HFFc6 (cell line): Measurements from ENCODE around the gene MAN2B2. TPM values are rescaled to one million over a fixed set of nuclear protein-coding genes. Genes with fewer than 3 reads are reported as not detected.
A peak's percentile ranks its signal among the peaks of the same experiment; 100 is the strongest.

Experiments
- DNase-seq: peaks from one replicate; pipeline ENCODE4 v3.0.0-alpha.2; 2018
- H3K27ac Mint-ChIP-seq: 2 replicates; pipeline ENCODE4 v1.8.0; 2020; ENCODE audit warnings: mild to moderate bottlenecking, mixed read lengths
- H3K27me3 Mint-ChIP-seq: 2 replicates; pipeline ENCODE4 v1.8.0; 2021; ENCODE audit warnings: mild to moderate bottlenecking, moderate library complexity, mixed read lengths; ENCODE audit not compliant: insufficient read depth
- H3K36me3 Mint-ChIP-seq: 2 replicates; pipeline ENCODE4 v1.8.0; 2021; ENCODE audit warnings: low read depth, mixed read lengths
- H3K4me1 Mint-ChIP-seq: 2 replicates; pipeline ENCODE4 v1.8.0; 2020; ENCODE audit warnings: low read depth, mixed read lengths
- H3K4me3 Mint-ChIP-seq: 2 replicates; pipeline ENCODE4 v1.8.0; 2020; ENCODE audit warnings: mild to moderate bottlenecking, moderate library complexity, mixed read lengths
- H3K9me3 Mint-ChIP-seq: 2 replicates; pipeline ENCODE4 v1.8.0; 2020; ENCODE audit warnings: mild to moderate bottlenecking, mixed read lengths
- CTCF ChIP-seq: fragments of 200-600 bp; sonication (generic); IDR thresholded peaks from 2 replicates; pipeline ENCODE4 v1.5.0; 2021; ENCODE audit warnings: antibody characterized with exemption, mild to moderate bottlenecking
- total RNA-seq, 6 experiments: library from RNA; stranded (reverse); fragmentation: NEBNext Ultra II Directional; extraction: Animal tissue kit (Norgen Biotek cat#: 25700); gene quantifications; 2 replicates in 1 of 6; 3 replicates in 5 of 6; pipeline ENCODE4 v1.2.3, GENCODE V29; 2021

Gene MAN2B2
- total RNA-seq, 6 experiments from 2014 or later: 35.8 to 44.5 (median 40.5) TPM

- no peak for DNase-seq
- Mint-ChIP-seq H3K4me1 (peaks cover 12% of the 10 kb centered on the region), H3K27me3 (peaks cover 43% of the 10 kb centered on the region), H3K9me3 (peaks cover 9% of the 10 kb centered on the region), H3K27ac (no peak overlapping the region), H3K36me3 (peaks cover 4% of the 10 kb centered on the region; the same call in 1 of the 2 replicates), H3K4me3 (no peak overlapping the region)
- TF ChIP-seq CTCF: no peak
Observed at GRCh38 chr4:6556263-6556662, 18.7 kb upstream of the MAN2B2 start.

- H3K9me3 Mint-ChIP-seq: 0 out of 2 replicates have a peak, but pooled peaks cover under 1% of the 10 kb centered on the region
- H3K27me3 Mint-ChIP-seq: peaks cover 50% of the 10 kb centered on the region
- TF ChIP-seq CTCF: no peak
- H3K27ac Mint-ChIP-seq: no peak overlapping the region
- H3K4me1 Mint-ChIP-seq: peaks cover 19% of the 10 kb centered on the region
- peaks cover 4% of the 10 kb centered on the region; the same call in 1 of the 2 replicates for H3K36me3 Mint-ChIP-seq
- DNase-seq: no peak
- H3K4me3 Mint-ChIP-seq: no peak overlapping the region
Observed at GRCh38 chr4:6557185-6557584, 17.8 kb upstream of the MAN2B2 start.

- Mint-ChIP-seq H3K27ac (no peak overlapping the region), H3K36me3 (no peaks in the 10 kb centered on the region), H3K4me1 (peaks cover 19% of the 10 kb centered on the region), H3K4me3 (no peak overlapping the region), H3K9me3 (no peaks in the 10 kb centered on the region), H3K27me3 (peaks cover 51% of the 10 kb centered on the region)
- peak; percentile 16; the same call in 1 of the 2 replicates for TF ChIP-seq CTCF
- DNase-seq: no peak
Observed at GRCh38 chr4:6557856-6558255, 17.1 kb upstream of the MAN2B2 start.

GRCh38 chr4:6560416-6561172 lies 14.4 kb upstream of the MAN2B2 start:
- peaks cover 8% of the 10 kb centered on the region; the same call in 1 of the 2 replicates for H3K9me3 Mint-ChIP-seq
- no peak for TF ChIP-seq CTCF
- H3K4me1 Mint-ChIP-seq: peaks cover 19% of the 10 kb centered on the region
- H3K27ac Mint-ChIP-seq: no peak overlapping the region
- DNase-seq: peak; percentile 70
- peaks cover 48% of the 10 kb centered on the region for H3K27me3 Mint-ChIP-seq
- H3K4me3 Mint-ChIP-seq: no peak overlapping the region
- peaks cover 3% of the 10 kb centered on the region; the same call in 1 of the 2 replicates for H3K36me3 Mint-ChIP-seq

- DNase-seq: no peak
- peaks cover 19% of the 10 kb centered on the region for H3K4me1 Mint-ChIP-seq
- no peak for TF ChIP-seq CTCF
- no peak overlapping the region for H3K4me3 Mint-ChIP-seq
- peaks cover 50% of the 10 kb centered on the region for H3K27me3 Mint-ChIP-seq
- peaks cover 10% of the 10 kb centered on the region; the same call in 1 of the 2 replicates for H3K9me3 Mint-ChIP-seq
- no peak overlapping the region for H3K27ac Mint-ChIP-seq
- H3K36me3 Mint-ChIP-seq: peaks cover 7% of the 10 kb centered on the region; the same call in 1 of the 2 replicates
Observed at GRCh38 chr4:6561173-6561516, 13.8 kb upstream of the MAN2B2 start.
